DOHH2 (cell line): ENCODE measurements around the gene SENP6.
"Not testable (repeated sequence)": the region's sequence is repeated elsewhere in the genome, so short reads cannot be mapped to it uniquely, and the experiment has no call there.

Source experiments
- EZH2phosphoT487 ChIP-seq: fragments of 200-600 bp; sonication (generic); IDR thresholded peaks from 2 replicates; pipeline ENCODE4 v1.6.1; 2017; ENCODE audit warnings: borderline replicate concordance, mild to moderate bottlenecking, antibody characterized with exemption, low read length, moderate library complexity, mixed read lengths
- TF ChIP-seq, protein P1 (sequence below): fragments of 200-600 bp; sonication (generic); IDR thresholded peaks from one replicate; pipeline ENCODE4 v1.5.1; 2014; ENCODE audit warnings: antibody characterized with exemption, mild to moderate bottlenecking, low read depth, low read length; ENCODE audit not compliant: poor library complexity, severe bottlenecking

GRCh38 chr6:75708334-75708733 lies 106.7 kb downstream of the SENP6 start:
- TF ChIP-seq, protein P1, sequence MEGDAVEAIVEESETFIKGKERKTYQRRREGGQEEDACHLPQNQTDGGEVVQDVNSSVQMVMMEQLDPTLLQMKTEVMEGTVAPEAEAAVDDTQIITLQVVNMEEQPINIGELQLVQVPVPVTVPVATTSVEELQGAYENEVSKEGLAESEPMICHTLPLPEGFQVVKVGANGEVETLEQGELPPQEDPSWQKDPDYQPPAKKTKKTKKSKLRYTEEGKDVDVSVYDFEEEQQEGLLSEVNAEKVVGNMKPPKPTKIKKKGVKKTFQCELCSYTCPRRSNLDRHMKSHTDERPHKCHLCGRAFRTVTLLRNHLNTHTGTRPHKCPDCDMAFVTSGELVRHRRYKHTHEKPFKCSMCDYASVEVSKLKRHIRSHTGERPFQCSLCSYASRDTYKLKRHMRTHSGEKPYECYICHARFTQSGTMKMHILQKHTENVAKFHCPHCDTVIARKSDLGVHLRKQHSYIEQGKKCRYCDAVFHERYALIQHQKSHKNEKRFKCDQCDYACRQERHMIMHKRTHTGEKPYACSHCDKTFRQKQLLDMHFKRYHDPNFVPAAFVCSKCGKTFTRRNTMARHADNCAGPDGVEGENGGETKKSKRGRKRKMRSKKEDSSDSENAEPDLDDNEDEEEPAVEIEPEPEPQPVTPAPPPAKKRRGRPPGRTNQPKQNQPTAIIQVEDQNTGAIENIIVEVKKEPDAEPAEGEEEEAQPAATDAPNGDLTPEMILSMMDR = not testable (repeated sequence)
- not testable (repeated sequence) for TF ChIP-seq EZH2phosphoT487
